OCI-LY3 (cell line): ENCODE measurements around the gene RABIF.

Experiments used
- EZH2phosphoT487 ChIP-seq: fragments of 200-600 bp; shearing (Covaris generic); IDR thresholded peaks from 2 replicates; pipeline ENCODE4 v1.6.1; 2018; ENCODE audit warnings: antibody characterized with exemption, mixed run types, low read depth
- TF ChIP-seq, protein P1 (sequence below): fragments of 200-600, 300-600 bp; sonication (generic); IDR thresholded peaks from 2 replicates; pipeline ENCODE4 v1.5.1; 2014; ENCODE audit warnings: antibody characterized with exemption, low read length, low read depth

DNA sequence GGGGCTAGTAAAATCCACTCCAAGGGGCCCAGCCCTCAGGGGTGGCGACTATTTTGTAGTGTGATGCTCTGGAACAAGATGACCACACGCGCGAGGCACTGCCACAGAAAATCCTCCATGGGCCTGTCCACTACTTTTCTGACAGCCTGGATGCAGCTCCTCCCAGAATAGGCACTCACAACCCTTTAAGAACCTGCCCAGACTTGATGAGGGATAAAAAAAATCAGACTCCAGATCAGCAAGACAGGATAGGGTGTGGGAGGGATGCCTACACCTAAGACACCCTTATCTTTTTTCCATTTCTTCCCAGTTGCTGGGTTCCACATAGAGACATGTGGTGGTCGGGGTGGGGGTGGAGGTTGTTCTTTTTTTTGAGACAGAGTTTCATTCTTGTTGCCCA, 44.7 kb downstream of the RABIF start:
- TF ChIP-seq, protein P1, sequence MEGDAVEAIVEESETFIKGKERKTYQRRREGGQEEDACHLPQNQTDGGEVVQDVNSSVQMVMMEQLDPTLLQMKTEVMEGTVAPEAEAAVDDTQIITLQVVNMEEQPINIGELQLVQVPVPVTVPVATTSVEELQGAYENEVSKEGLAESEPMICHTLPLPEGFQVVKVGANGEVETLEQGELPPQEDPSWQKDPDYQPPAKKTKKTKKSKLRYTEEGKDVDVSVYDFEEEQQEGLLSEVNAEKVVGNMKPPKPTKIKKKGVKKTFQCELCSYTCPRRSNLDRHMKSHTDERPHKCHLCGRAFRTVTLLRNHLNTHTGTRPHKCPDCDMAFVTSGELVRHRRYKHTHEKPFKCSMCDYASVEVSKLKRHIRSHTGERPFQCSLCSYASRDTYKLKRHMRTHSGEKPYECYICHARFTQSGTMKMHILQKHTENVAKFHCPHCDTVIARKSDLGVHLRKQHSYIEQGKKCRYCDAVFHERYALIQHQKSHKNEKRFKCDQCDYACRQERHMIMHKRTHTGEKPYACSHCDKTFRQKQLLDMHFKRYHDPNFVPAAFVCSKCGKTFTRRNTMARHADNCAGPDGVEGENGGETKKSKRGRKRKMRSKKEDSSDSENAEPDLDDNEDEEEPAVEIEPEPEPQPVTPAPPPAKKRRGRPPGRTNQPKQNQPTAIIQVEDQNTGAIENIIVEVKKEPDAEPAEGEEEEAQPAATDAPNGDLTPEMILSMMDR: no peak
- no peak for TF ChIP-seq EZH2phosphoT487
